ENCODE data around the gene PCNT.

Gene PCNT

GRCh38 chr21:46381541-46381940 lies 57.6 kb downstream of the PCNT start:
- Histone ChIP-seq H2AFZ (ENCODE audit: low read length, unreplicated experiment) (no peak overlapping the region), H3K36me3 (ENCODE audit: insufficient read depth, low read length) (peaks cover 33% of the 10 kb centered on the region; the same call in 1 of the 2 replicates), H3K4me1 (ENCODE audit: control insufficient read depth, insufficient read depth, low read length, unreplicated experiment) (no peaks in the 10 kb centered on the region), H3K27me3 (ENCODE audit: insufficient read depth, low read length) (no peaks in the 10 kb centered on the region), H3K27ac (ENCODE audit: low read depth, low read length) (no peak overlapping the region), H3K79me2 (ENCODE audit: control insufficient read depth, insufficient read depth, low read length, unreplicated experiment) (peaks cover 67% of the 10 kb centered on the region), H3K4me3 (ENCODE audit: low read depth, low read length) (no peak overlapping the region)

- H3K27me3 ChIP-seq (ENCODE audit: insufficient read depth, low read length): no peaks in the 10 kb centered on the region
- no peaks in the 10 kb centered on the region for H3K4me1 ChIP-seq (ENCODE audit: control insufficient read depth, insufficient read depth, low read length, unreplicated experiment)
- peaks cover 54% of the 10 kb centered on the region for H3K79me2 ChIP-seq (ENCODE audit: control insufficient read depth, insufficient read depth, low read length, unreplicated experiment)
- H2AFZ ChIP-seq (ENCODE audit: low read length, unreplicated experiment): no peak overlapping the region
- H3K27ac ChIP-seq (ENCODE audit: low read depth, low read length): no peak overlapping the region
- H3K4me3 ChIP-seq (ENCODE audit: low read depth, low read length): no peak overlapping the region
- peaks cover 17% of the 10 kb centered on the region; the same call in 1 of the 2 replicates for H3K36me3 ChIP-seq (ENCODE audit: insufficient read depth, low read length)
Measured at GRCh38 chr21:46384556-46384955, 60.6 kb downstream of the PCNT start.

DNA sequence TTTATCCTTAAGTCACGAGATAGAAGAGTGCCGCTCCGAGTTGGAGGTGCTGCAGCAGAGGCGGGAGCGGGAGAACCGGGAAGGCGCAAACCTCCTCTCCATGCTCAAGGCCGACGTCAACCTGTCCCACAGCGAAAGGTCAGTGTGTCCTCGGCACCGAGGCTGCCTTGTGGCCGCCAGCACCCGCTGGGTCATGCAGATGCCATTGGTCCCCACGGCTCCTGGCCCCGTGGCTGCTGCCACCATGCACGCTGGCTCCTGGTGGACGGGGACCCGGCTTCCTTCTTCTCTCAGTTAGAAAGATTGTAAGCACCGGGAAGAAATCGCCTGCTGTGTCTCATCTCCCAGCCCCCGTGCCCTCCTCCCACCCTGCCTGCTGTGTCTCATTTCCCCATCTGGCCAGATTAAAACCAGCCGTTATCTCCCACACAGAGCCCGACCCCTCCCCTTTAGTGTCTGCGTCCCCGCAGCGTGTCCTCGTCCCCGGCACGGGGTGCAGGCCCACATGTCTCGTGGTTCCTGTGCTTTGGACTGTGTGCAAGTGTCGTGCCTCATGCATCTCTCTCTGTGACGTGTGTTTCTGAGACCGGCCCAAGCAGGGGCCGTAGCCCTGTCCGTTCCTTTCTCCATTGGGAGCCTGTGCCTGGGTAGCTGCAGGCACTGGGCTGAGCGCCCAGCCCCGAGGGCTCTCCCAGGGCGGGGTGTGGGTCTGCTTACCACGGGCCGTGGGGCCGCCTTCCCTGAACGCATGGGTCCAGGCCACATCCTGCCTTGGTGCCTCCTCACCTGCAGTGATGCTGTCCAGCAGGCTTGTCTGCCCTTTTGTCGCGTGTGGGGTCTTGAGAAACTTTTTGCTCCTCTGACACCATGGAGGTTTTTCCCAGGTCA lies 62.1 kb downstream of the PCNT start:
- peaks cover 14% of the 10 kb centered on the region; the same call in 1 of the 2 replicates for H3K36me3 ChIP-seq (ENCODE audit: insufficient read depth, low read length)
- H3K27ac ChIP-seq (ENCODE audit: low read depth, low read length): no peak overlapping the region
- peaks cover 45% of the 10 kb centered on the region for H3K79me2 ChIP-seq (ENCODE audit: control insufficient read depth, insufficient read depth, low read length, unreplicated experiment)
- H3K4me3 ChIP-seq (ENCODE audit: low read depth, low read length): no peak overlapping the region
- no peak overlapping the region for H2AFZ ChIP-seq (ENCODE audit: low read length, unreplicated experiment)
- H3K27me3 ChIP-seq (ENCODE audit: insufficient read depth, low read length): no peaks in the 10 kb centered on the region
- no peaks in the 10 kb centered on the region for H3K4me1 ChIP-seq (ENCODE audit: control insufficient read depth, insufficient read depth, low read length, unreplicated experiment)

DNA sequence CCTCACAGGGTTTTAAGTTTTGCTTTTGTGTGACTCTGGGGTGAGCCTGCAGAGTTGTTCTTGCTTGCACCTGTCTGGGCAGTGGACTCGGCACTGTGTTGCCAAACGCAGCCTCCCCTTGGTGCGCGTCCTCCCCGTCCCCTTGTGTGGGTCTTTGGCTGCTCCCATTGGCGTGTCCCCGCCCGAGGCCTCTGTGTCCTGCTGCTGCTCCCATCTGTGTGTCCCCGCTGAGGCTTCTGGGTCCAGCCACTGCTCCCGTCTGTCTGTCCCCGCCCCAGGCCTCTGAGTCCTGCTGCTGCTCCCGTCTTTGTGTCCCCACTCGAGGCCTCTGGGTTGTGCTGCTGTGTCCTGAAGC lies 62.8 kb downstream of the PCNT start:
- peaks cover 39% of the 10 kb centered on the region for H3K79me2 ChIP-seq (ENCODE audit: control insufficient read depth, insufficient read depth, low read length, unreplicated experiment)
- H2AFZ ChIP-seq (ENCODE audit: low read length, unreplicated experiment): no peak overlapping the region
- no peak overlapping the region for H3K27ac ChIP-seq (ENCODE audit: low read depth, low read length)
- no peaks in the 10 kb centered on the region for H3K27me3 ChIP-seq (ENCODE audit: insufficient read depth, low read length)
- H3K4me3 ChIP-seq (ENCODE audit: low read depth, low read length): no peak overlapping the region
- no peaks in the 10 kb centered on the region for H3K4me1 ChIP-seq (ENCODE audit: control insufficient read depth, insufficient read depth, low read length, unreplicated experiment)
- H3K36me3 ChIP-seq (ENCODE audit: insufficient read depth, low read length): peaks cover 9% of the 10 kb centered on the region; the same call in 1 of the 2 replicates

GRCh38 chr21:46388206-46388880 lies 64.4 kb downstream of the PCNT start:
- peaks cover 5% of the 10 kb centered on the region; the same call in 1 of the 2 replicates for H3K36me3 ChIP-seq (ENCODE audit: insufficient read depth, low read length)

DNA sequence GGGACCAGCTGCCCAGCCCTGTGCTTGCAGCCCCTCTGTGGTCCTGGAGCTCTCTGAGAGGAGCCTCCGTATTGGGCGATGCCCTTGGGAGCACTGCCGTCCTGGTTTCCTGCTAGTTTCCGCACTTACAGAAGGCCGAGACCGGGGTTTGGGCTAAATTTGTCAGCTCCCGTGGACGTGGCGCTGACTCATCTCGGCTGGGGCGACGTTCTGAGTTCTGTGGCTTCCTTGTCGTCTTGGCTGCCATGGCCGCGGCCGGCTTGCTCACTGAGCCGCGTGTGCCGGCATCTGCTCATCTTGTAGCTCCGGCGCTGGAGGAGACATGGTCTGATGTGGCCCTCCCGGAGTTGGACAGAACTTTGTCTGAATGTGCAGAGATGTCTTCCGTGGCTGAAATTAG lies 64.9 kb downstream of the PCNT start:
- Histone ChIP-seq H3K36me3 (ENCODE audit: insufficient read depth, low read length) (peaks cover 5% of the 10 kb centered on the region; the same call in 1 of the 2 replicates), H3K27me3 (ENCODE audit: insufficient read depth, low read length) (no peaks in the 10 kb centered on the region), H2AFZ (ENCODE audit: low read length, unreplicated experiment) (no peak overlapping the region), H3K27ac (ENCODE audit: low read depth, low read length) (no peak overlapping the region), H3K79me2 (ENCODE audit: control insufficient read depth, insufficient read depth, low read length, unreplicated experiment) (peaks cover 24% of the 10 kb centered on the region), H3K4me1 (ENCODE audit: control insufficient read depth, insufficient read depth, low read length, unreplicated experiment) (peaks cover 9% of the 10 kb centered on the region), H3K4me3 (ENCODE audit: low read depth, low read length) (no peak overlapping the region)

More at GRCh38 chr21:46388206-46388880, 64.4 kb downstream of the PCNT start:
- Histone ChIP-seq H3K27me3 (ENCODE audit: insufficient read depth, low read length) (no peaks in the 10 kb centered on the region), H3K79me2 (ENCODE audit: control insufficient read depth, insufficient read depth, low read length, unreplicated experiment) (peaks cover 26% of the 10 kb centered on the region), H3K27ac (ENCODE audit: low read depth, low read length) (no peak overlapping the region), H2AFZ (ENCODE audit: low read length, unreplicated experiment) (no peak overlapping the region), H3K4me1 (ENCODE audit: control insufficient read depth, insufficient read depth, low read length, unreplicated experiment) (peaks cover 9% of the 10 kb centered on the region), H3K4me3 (ENCODE audit: low read depth, low read length) (no peak overlapping the region)

- Histone ChIP-seq H3K4me3 (ENCODE audit: low read depth, low read length) (no peak overlapping the region), H3K36me3 (ENCODE audit: insufficient read depth, low read length) (peaks cover 5% of the 10 kb centered on the region; the same call in 1 of the 2 replicates), H3K79me2 (ENCODE audit: control insufficient read depth, insufficient read depth, low read length, unreplicated experiment) (peaks cover 7% of the 10 kb centered on the region), H2AFZ (ENCODE audit: low read length, unreplicated experiment) (no peak overlapping the region), H3K4me1 (ENCODE audit: control insufficient read depth, insufficient read depth, low read length, unreplicated experiment) (peaks cover 9% of the 10 kb centered on the region), H3K27me3 (ENCODE audit: insufficient read depth, low read length) (no peaks in the 10 kb centered on the region), H3K27ac (ENCODE audit: low read depth, low read length) (no peak overlapping the region)
Measured at GRCh38 chr21:46390603-46391545, 66.9 kb downstream of the PCNT start.

DNA sequence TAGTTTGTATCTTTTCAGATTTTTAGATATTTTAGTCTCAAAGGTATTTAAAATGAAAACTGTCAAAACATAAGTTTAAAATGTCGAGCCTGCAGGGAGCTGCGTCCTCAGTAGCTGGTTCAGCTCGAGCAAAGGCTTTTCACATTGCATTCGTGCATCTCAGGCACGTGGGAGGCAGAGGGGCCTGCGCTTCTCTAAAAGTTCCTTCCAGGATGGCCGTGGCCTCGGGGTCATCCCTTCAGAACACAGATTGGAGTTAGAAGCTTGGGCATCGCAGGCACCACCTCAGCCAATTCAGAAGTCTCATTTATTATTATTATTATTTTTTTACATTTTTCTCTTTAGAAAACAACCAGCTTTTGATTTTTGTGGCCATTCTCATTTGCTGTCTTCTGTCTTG lies 67.8 kb downstream of the PCNT start:
- Histone ChIP-seq H3K4me1 (ENCODE audit: control insufficient read depth, insufficient read depth, low read length, unreplicated experiment) (peaks cover 9% of the 10 kb centered on the region), H3K79me2 (ENCODE audit: control insufficient read depth, insufficient read depth, low read length, unreplicated experiment) (peaks cover 5% of the 10 kb centered on the region), H3K27me3 (ENCODE audit: insufficient read depth, low read length) (no peaks in the 10 kb centered on the region), H2AFZ (ENCODE audit: low read length, unreplicated experiment) (no peak overlapping the region), H3K36me3 (ENCODE audit: insufficient read depth, low read length) (peaks cover 5% of the 10 kb centered on the region; the same call in 1 of the 2 replicates), H3K4me3 (ENCODE audit: low read depth, low read length) (no peak overlapping the region), H3K27ac (ENCODE audit: low read depth, low read length) (no peak overlapping the region)

- Histone ChIP-seq H3K4me3 (ENCODE audit: low read depth, low read length) (no peak overlapping the region), H3K36me3 (ENCODE audit: insufficient read depth, low read length) (peaks cover 6% of the 10 kb centered on the region; the same call in 1 of the 2 replicates), H3K4me1 (ENCODE audit: control insufficient read depth, insufficient read depth, low read length, unreplicated experiment) (peaks cover 9% of the 10 kb centered on the region), H2AFZ (ENCODE audit: low read length, unreplicated experiment) (no peak overlapping the region), H3K27me3 (ENCODE audit: insufficient read depth, low read length) (no peaks in the 10 kb centered on the region), H3K79me2 (ENCODE audit: control insufficient read depth, insufficient read depth, low read length, unreplicated experiment) (peaks cover 3% of the 10 kb centered on the region), H3K27ac (ENCODE audit: low read depth, low read length) (no peak overlapping the region)
Measured at GRCh38 chr21:46392921-46393320, 69.0 kb downstream of the PCNT start.

DNA sequence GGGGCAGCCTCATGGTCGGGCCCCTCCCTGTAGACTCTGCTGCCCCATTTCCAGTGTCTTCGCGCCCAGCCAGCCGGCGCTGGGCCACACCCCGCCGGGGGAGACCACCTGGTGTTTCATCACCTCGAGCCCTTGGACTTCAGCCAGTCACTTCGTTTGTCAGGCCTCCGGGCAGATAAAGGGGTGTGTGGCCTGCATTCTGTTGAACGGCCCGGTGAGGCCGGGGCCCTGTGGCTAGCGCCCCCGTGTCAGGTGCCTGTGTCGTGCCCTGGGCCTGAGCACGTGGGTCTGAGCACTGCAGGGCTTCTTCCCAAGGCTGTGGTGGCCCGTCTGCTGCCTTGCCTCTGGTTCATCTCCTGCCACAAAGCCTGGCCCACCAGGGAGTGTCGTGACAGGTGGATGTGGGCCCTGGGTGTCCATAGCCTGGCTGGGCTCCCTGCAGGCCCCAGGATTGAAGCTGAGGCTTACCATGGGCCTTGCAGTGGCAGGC lies 69.5 kb downstream of the PCNT start:
- no peak overlapping the region for H3K27ac ChIP-seq (ENCODE audit: low read depth, low read length)

More for the DNA sequence above, 69.5 kb downstream of the PCNT start:
- Histone ChIP-seq H3K36me3 (ENCODE audit: insufficient read depth, low read length) (peaks cover 8% of the 10 kb centered on the region; the same call in 1 of the 2 replicates), H3K79me2 (ENCODE audit: control insufficient read depth, insufficient read depth, low read length, unreplicated experiment) (peaks cover 3% of the 10 kb centered on the region), H3K4me1 (ENCODE audit: control insufficient read depth, insufficient read depth, low read length, unreplicated experiment) (peaks cover 9% of the 10 kb centered on the region), H3K27me3 (ENCODE audit: insufficient read depth, low read length) (no peaks in the 10 kb centered on the region), H3K4me3 (ENCODE audit: low read depth, low read length) (no peak overlapping the region), H2AFZ (ENCODE audit: low read length, unreplicated experiment) (no peak overlapping the region)

Data from ACC112 (cell line).